Lower leg skin (tissue), 3 donors: Measurements from ENCODE around the gene PLXDC1.

ENCODE experiments used
- POLR2A ChIP-seq, 2 donors: fragments of 450-650 bp; IDR thresholded peaks; one replicate each; pipeline ENCODE4 v1.6.1; 2016 to 2017; ENCODE audit warnings: antibody characterized with exemption in 2 of 2, mild to moderate bottlenecking in 1 of 2, moderate library complexity in 1 of 2
- TF ChIP-seq, protein P1 (sequence below), 3 donors: fragments of 450-650 bp; IDR thresholded peaks; one replicate each; pipeline ENCODE4 v1.5.1; 2016; ENCODE audit warnings: antibody characterized with exemption in 3 of 3, mild to moderate bottlenecking in 3 of 3, moderate library complexity in 2 of 3

DNA sequence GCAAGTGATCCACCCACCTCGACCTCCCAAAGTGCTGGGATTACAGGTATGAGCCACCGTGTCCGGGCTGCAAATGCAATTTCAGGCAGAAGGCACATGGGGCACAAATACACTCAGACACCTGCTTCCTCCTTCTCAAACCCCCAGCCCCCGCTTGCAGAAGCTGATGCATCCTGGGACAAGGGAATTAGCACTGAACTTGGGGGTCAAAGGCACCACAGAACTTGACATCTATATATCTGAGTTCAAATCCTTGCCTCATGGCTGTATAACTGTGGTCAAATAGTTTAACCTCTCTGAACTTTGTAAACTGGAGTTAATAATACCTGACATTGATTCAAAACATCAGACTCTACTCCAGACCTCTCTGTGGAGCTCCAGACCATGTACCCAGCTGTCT, 18.7 kb upstream of the PLXDC1 start:
- TF ChIP-seq, protein P1, sequence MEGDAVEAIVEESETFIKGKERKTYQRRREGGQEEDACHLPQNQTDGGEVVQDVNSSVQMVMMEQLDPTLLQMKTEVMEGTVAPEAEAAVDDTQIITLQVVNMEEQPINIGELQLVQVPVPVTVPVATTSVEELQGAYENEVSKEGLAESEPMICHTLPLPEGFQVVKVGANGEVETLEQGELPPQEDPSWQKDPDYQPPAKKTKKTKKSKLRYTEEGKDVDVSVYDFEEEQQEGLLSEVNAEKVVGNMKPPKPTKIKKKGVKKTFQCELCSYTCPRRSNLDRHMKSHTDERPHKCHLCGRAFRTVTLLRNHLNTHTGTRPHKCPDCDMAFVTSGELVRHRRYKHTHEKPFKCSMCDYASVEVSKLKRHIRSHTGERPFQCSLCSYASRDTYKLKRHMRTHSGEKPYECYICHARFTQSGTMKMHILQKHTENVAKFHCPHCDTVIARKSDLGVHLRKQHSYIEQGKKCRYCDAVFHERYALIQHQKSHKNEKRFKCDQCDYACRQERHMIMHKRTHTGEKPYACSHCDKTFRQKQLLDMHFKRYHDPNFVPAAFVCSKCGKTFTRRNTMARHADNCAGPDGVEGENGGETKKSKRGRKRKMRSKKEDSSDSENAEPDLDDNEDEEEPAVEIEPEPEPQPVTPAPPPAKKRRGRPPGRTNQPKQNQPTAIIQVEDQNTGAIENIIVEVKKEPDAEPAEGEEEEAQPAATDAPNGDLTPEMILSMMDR (IDR thresholded peaks at IDR 0.05) = no peak
- no peak for TF ChIP-seq POLR2A (IDR thresholded peaks at IDR 0.05)
